ENCODE data around the gene UTP3. TPM values are rescaled to one million over a fixed set of nuclear protein-coding genes. Genes with fewer than 3 reads are reported as not detected.
"Not testable (repeated sequence)": the region's sequence is repeated elsewhere in the genome, so short reads cannot be mapped to it uniquely, and the experiment has no call there.

UTP3 gene
- total and polyA plus RNA-seq, 4 donors: 20.1 to 32.0 (median 28.2) TPM

DNA sequence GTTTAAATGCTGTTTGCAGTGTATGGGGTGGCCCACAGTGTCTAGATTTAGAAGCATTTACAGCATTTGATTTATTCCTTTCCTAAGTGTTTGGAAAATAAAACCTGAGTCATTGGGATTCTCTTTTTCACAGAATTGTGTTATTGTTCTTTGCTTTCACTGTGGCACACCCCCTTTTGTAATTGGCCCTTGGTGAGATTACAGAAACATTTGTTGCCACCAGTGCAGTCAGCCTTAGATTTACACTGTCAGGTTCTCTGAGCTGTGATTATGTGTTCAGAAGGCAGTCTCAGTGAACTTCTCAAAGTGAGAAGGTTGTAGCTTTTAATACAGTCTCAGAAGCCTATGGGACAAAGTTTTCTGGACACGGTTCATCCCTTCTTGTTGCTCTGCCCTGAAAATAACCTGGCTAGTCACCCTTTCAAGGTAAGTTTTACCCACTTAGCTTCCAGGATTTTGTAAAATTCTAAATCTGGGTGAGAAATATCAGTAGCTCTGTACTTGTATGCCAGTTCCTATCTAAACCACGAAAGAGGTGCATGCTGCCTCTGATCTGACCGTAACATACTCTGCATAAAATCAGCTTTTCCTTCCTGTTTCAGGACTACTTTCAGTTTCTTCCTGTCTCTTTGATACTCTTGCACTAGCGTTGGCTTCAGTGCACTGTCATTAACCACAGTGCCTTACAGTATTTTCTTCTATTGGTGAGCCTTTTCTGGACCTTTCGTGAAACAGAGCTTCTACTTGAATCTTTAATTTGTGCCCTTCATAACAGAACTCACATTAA is 46.0 kb downstream of the UTP3 start:
- Histone ChIP-seq H3K4me1 (ENCODE audit: control insufficient read depth in 5 of 5, insufficient read depth in 5 of 5, low read length in 5 of 5) (peaks cover 0 to 22% (median 3%) of the 10 kb centered on the region in 5 donors), H3K36me3 (ENCODE audit: control insufficient read depth in 4 of 4, insufficient read depth in 4 of 4, low read length in 4 of 4) (no peaks in the 10 kb centered on the region), H3K4me3 (peak overlapping the region; percentile 21), H3K9ac (ENCODE audit: insufficient read depth in 1 of 2, low read length in 2 of 2) (peak overlapping the region in 1 of 2 donors; percentile 77), H3K27me3 (ENCODE audit: control insufficient read depth in 3 of 3, insufficient read depth in 3 of 3, low read length in 2 of 3) (no peaks in the 10 kb centered on the region), H3K27ac (ENCODE audit: low read depth in 1 of 2, low read length in 1 of 2) (peak overlapping the region; percentile 73 to 84), H3K9me3 (ENCODE audit: control insufficient read depth in 4 of 4, insufficient read depth in 3 of 4, low read length in 3 of 4) (no peaks in the 10 kb centered on the region)
- ATAC-seq (ENCODE audit: insufficient read depth, low FRiP score) (peak; percentile 82), DNase-seq (peak in 2 of 3 donors; percentile 64 to 71)
- TF ChIP-seq, protein P1, sequence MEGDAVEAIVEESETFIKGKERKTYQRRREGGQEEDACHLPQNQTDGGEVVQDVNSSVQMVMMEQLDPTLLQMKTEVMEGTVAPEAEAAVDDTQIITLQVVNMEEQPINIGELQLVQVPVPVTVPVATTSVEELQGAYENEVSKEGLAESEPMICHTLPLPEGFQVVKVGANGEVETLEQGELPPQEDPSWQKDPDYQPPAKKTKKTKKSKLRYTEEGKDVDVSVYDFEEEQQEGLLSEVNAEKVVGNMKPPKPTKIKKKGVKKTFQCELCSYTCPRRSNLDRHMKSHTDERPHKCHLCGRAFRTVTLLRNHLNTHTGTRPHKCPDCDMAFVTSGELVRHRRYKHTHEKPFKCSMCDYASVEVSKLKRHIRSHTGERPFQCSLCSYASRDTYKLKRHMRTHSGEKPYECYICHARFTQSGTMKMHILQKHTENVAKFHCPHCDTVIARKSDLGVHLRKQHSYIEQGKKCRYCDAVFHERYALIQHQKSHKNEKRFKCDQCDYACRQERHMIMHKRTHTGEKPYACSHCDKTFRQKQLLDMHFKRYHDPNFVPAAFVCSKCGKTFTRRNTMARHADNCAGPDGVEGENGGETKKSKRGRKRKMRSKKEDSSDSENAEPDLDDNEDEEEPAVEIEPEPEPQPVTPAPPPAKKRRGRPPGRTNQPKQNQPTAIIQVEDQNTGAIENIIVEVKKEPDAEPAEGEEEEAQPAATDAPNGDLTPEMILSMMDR (IDR thresholded peaks at IDR 0.05; ENCODE audit: control extremely low read depth, extremely low read depth): no peak
- WGBS, 2 donors: 0 to 1% methylated on average over 5 of the region's 5 CpGs

DNA sequence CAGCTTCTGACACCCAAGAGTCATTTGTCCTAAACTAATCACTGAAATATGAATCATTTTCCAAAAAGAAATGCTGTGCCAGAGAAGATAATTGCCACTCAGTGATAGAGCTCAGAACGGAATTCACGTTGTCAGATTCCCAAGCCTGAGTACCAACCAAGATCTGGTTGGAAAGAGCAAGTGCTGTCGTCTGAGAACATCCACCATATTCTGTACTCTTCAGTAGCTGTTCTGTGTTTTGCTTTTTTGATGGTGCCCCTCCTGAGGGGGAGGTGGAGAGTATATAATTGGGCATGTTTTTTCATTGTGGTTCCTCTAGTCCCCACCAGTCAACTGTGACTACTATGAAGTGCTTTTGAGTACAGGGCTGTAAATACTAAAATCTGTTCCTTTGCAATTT is 46.6 kb downstream of the UTP3 start:
- peak overlapping the region in 1 of 2 donors; percentile 77 for H3K9ac ChIP-seq (ENCODE audit: insufficient read depth in 1 of 2, low read length in 2 of 2)

DNA sequence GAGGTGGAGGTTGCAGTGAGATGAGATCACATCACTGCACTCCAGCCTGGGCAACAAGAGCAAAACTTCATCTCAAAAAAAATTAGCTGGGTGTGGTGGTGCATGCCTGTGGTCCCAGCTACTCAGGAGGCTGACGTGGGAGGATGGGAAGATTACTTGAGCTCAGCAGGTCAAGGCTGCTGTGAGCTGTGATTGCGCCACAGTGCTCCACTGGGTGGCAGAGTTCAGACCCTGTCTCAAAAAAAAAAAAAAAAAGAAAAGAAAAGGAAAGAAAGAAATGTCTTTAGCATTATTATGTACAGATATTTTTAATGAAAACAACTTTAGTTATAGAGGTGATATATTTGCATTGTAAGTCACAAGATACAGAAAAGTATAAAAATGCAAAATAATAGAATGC is 47.6 kb downstream of the UTP3 start:
- not testable (repeated sequence) for H3K4me3 ChIP-seq; H3K9ac ChIP-seq (ENCODE audit: insufficient read depth in 1 of 2, low read length in 2 of 2); DNase-seq; H3K36me3 ChIP-seq (ENCODE audit: control insufficient read depth in 4 of 4, insufficient read depth in 4 of 4, low read length in 4 of 4); H3K27me3 ChIP-seq (ENCODE audit: control insufficient read depth in 3 of 3, insufficient read depth in 3 of 3, low read length in 2 of 3); H3K9me3 ChIP-seq (ENCODE audit: control insufficient read depth in 4 of 4, insufficient read depth in 3 of 4, low read length in 3 of 4); H3K27ac ChIP-seq (ENCODE audit: low read depth in 1 of 2, low read length in 1 of 2)
- peaks cover 0 to 22% (median 3%) of the 10 kb centered on the region in 5 donors for H3K4me1 ChIP-seq (ENCODE audit: control insufficient read depth in 5 of 5, insufficient read depth in 5 of 5, low read length in 5 of 5)
- 39 to 52% methylated on average over 2 of the region's 2 CpGs for WGBS, 2 donors
- peak; percentile 42 for ATAC-seq (ENCODE audit: insufficient read depth, low FRiP score)

More for the DNA sequence above, 46.6 kb downstream of the UTP3 start:
- 4 to 13% methylated on average over 3 of the region's 3 CpGs for WGBS, 2 donors
- H3K36me3 ChIP-seq (ENCODE audit: control insufficient read depth in 4 of 4, insufficient read depth in 4 of 4, low read length in 4 of 4): no peaks in the 10 kb centered on the region
- H3K27ac ChIP-seq (ENCODE audit: low read depth in 1 of 2, low read length in 1 of 2): peak overlapping the region; percentile 16 to 81
- H3K9me3 ChIP-seq (ENCODE audit: control insufficient read depth in 4 of 4, insufficient read depth in 3 of 4, low read length in 3 of 4): no peaks in the 10 kb centered on the region
- no peak overlapping the region for H3K4me3 ChIP-seq
- peaks cover 0 to 23% (median 3%) of the 10 kb centered on the region in 5 donors for H3K4me1 ChIP-seq (ENCODE audit: control insufficient read depth in 5 of 5, insufficient read depth in 5 of 5, low read length in 5 of 5)
- ATAC-seq (ENCODE audit: insufficient read depth, low FRiP score): no peak
- no peak for DNase-seq
- TF ChIP-seq, protein P1 (IDR thresholded peaks at IDR 0.05; ENCODE audit: control extremely low read depth, extremely low read depth): no peak
- no peaks in the 10 kb centered on the region for H3K27me3 ChIP-seq (ENCODE audit: control insufficient read depth in 3 of 3, insufficient read depth in 3 of 3, low read length in 2 of 3)

DNA sequence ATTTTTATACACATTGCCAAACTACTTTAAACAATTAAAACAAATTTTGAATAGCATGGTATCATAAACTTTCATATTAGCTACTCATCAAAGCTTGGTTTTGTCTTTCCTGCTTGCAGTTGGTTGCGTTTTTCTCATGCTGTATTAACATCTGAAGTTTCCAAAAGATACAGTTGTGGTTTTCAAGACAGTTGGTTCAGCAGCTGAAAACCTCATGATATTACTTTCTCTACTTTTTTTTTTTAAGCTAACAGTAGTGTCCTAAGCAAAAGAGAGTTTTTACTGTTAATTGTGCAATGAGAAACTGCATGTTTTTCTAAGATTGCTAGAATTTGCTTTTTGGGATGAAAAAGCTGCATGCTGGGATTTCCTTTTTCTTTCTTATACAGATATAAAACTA is 48.7 kb downstream of the UTP3 start:
- H3K27me3 ChIP-seq (ENCODE audit: control insufficient read depth in 3 of 3, insufficient read depth in 3 of 3, low read length in 2 of 3): no peaks in the 10 kb centered on the region
- DNase-seq: no peak
- H3K4me3 ChIP-seq: no peak overlapping the region
- 38 to 75% methylated on average over 1 of the region's 1 CpG for WGBS, 2 donors
- H3K36me3 ChIP-seq (ENCODE audit: control insufficient read depth in 4 of 4, insufficient read depth in 4 of 4, low read length in 4 of 4): no peaks in the 10 kb centered on the region
- no peak overlapping the region for H3K9ac ChIP-seq (ENCODE audit: insufficient read depth in 1 of 2, low read length in 2 of 2)
- H3K9me3 ChIP-seq (ENCODE audit: control insufficient read depth in 4 of 4, insufficient read depth in 3 of 4, low read length in 3 of 4): no peaks in the 10 kb centered on the region
- peaks cover 0 to 33% (median 3%) of the 10 kb centered on the region in 5 donors for H3K4me1 ChIP-seq (ENCODE audit: control insufficient read depth in 5 of 5, insufficient read depth in 5 of 5, low read length in 5 of 5)
- TF ChIP-seq, protein P1 (IDR thresholded peaks at IDR 0.05; ENCODE audit: control extremely low read depth, extremely low read depth): no peak
- no peak overlapping the region for H3K27ac ChIP-seq (ENCODE audit: low read depth in 1 of 2, low read length in 1 of 2)
- ATAC-seq (ENCODE audit: insufficient read depth, low FRiP score): no peak

All from lung (tissue), 12 donors.